ENCODE measurements around the gene CELF5. TPM values are rescaled to one million over a fixed set of nuclear protein-coding genes. Genes with fewer than 3 reads are reported as not detected.

Gene CELF5
- total RNA-seq, 1 experiment from 2014 or later, result 7.7 TPM

DNA sequence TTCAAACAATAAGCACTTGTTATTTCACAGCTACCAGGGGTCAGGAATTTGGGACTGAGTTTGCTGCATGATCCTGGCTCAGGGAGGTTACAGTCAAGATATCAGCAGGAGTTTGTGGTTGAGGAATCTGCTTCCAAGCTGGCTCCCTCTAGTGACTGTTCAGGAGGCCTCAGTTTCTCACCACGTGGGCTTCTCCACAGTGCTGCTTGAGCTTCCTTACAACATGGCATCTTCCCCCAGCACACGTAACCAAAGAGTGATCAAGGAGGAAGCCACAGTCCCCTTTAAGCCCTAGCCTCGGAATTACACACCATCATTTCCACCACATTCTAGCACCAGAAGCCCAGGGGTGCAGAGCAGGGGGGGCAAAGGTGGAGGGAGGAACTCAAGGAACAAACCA lies 28.8 kb downstream of the CELF5 start (continued):
- TF ChIP-seq, protein P1, sequence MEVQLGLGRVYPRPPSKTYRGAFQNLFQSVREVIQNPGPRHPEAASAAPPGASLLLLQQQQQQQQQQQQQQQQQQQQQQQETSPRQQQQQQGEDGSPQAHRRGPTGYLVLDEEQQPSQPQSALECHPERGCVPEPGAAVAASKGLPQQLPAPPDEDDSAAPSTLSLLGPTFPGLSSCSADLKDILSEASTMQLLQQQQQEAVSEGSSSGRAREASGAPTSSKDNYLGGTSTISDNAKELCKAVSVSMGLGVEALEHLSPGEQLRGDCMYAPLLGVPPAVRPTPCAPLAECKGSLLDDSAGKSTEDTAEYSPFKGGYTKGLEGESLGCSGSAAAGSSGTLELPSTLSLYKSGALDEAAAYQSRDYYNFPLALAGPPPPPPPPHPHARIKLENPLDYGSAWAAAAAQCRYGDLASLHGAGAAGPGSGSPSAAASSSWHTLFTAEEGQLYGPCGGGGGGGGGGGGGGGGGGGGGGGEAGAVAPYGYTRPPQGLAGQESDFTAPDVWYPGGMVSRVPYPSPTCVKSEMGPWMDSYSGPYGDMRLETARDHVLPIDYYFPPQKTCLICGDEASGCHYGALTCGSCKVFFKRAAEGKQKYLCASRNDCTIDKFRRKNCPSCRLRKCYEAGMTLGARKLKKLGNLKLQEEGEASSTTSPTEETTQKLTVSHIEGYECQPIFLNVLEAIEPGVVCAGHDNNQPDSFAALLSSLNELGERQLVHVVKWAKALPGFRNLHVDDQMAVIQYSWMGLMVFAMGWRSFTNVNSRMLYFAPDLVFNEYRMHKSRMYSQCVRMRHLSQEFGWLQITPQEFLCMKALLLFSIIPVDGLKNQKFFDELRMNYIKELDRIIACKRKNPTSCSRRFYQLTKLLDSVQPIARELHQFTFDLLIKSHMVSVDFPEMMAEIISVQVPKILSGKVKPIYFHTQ (CRISPR knock-in tag; IDR thresholded peaks at IDR 0.05), result no peak
- TF ChIP-seq SMAD4 (CRISPR knock-in tag; IDR thresholded peaks at IDR 0.05), result no peak
- TF ChIP-seq ATF3 (CRISPR knock-in tag; conservative IDR thresholded peaks at IDR 0.05), result no peak
- TF ChIP-seq CBFB (CRISPR knock-in tag; IDR thresholded peaks at IDR 0.05; ENCODE audit: low read depth), result no peak
- TF ChIP-seq ZMAT4 (CRISPR knock-in tag; IDR thresholded peaks at IDR 0.05), result no peak
- TF ChIP-seq, protein P2, sequence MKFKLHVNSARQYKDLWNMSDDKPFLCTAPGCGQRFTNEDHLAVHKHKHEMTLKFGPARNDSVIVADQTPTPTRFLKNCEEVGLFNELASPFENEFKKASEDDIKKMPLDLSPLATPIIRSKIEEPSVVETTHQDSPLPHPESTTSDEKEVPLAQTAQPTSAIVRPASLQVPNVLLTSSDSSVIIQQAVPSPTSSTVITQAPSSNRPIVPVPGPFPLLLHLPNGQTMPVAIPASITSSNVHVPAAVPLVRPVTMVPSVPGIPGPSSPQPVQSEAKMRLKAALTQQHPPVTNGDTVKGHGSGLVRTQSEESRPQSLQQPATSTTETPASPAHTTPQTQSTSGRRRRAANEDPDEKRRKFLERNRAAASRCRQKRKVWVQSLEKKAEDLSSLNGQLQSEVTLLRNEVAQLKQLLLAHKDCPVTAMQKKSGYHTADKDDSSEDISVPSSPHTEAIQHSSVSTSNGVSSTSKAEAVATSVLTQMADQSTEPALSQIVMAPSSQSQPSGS (CRISPR knock-in tag; IDR thresholded peaks at IDR 0.05; ENCODE audit: borderline replicate concordance, low read depth), result no peak
- no peak for TF ChIP-seq GRHL2 (CRISPR knock-in tag; IDR thresholded peaks at IDR 0.05; ENCODE audit: insufficient replicate concordance, severe bottlenecking)
- TF ChIP-seq ZNF416 (CRISPR knock-in tag; IDR thresholded peaks at IDR 0.05), result no peak
- TF ChIP-seq NR2C2 (CRISPR knock-in tag; IDR thresholded peaks at IDR 0.05), result no peak
- no peak for TF ChIP-seq KAT7 (CRISPR knock-in tag; IDR thresholded peaks at IDR 0.05; ENCODE audit: borderline replicate concordance)
- no peak for TF ChIP-seq ZNF232 (CRISPR knock-in tag; IDR thresholded peaks at IDR 0.05)
- TF ChIP-seq ZNF512 (CRISPR knock-in tag; IDR thresholded peaks at IDR 0.05; ENCODE audit: borderline replicate concordance), result no peak

- ATAC-seq, result no peak
- DNase-seq (ENCODE audit: low spot score), result no peak
- Mint-ChIP-seq H3K9me3 (peaks cover 28% of the 10 kb centered on the region), H3K4me3 (no peak overlapping the region), H3K27ac (no peak overlapping the region), H3K36me3 (peaks cover 15% of the 10 kb centered on the region), H3K27me3 (ENCODE audit: low read depth) (peaks cover 2% of the 10 kb centered on the region), H3K4me1 (no peaks in the 10 kb centered on the region; the same call in 1 of the 2 replicates)
- ChIA-PET CTCF (interaction anchor here (0.6 to 1.3 kb wide), 2 partner anchors 29 to 30 kb away, joined by 4 to 5 read pairs; partner anchors contain the start of gene CELF5), POLR2A (no interaction called here)
- TF ChIP-seq NR1H2 (CRISPR knock-in tag; IDR thresholded peaks at IDR 0.05) (no peak), ZNF281 (CRISPR knock-in tag; IDR thresholded peaks at IDR 0.05) (no peak), NR3C1 (CRISPR knock-in tag; conservative IDR thresholded peaks at IDR 0.05; ENCODE audit: low read depth) (no peak), GRHL2 (CRISPR knock-in tag; IDR thresholded peaks at IDR 0.05; ENCODE audit: insufficient replicate concordance, severe bottlenecking) (no peak), ZNF219 (CRISPR knock-in tag; IDR thresholded peaks at IDR 0.05; ENCODE audit: borderline replicate concordance) (no peak), CBFB (CRISPR knock-in tag; IDR thresholded peaks at IDR 0.05; ENCODE audit: low read depth) (no peak), CREM (CRISPR knock-in tag; IDR thresholded peaks at IDR 0.05) (no peak), FOXJ3 (CRISPR knock-in tag; IDR thresholded peaks at IDR 0.05; ENCODE audit: borderline replicate concordance) (no peak), CREB1 (CRISPR knock-in tag; IDR thresholded peaks at IDR 0.05) (no peak)
- TF ChIP-seq, protein P3, sequence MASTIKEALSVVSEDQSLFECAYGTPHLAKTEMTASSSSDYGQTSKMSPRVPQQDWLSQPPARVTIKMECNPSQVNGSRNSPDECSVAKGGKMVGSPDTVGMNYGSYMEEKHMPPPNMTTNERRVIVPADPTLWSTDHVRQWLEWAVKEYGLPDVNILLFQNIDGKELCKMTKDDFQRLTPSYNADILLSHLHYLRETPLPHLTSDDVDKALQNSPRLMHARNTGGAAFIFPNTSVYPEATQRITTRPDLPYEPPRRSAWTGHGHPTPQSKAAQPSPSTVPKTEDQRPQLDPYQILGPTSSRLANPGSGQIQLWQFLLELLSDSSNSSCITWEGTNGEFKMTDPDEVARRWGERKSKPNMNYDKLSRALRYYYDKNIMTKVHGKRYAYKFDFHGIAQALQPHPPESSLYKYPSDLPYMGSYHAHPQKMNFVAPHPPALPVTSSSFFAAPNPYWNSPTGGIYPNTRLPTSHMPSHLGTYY (CRISPR knock-in tag; IDR thresholded peaks at IDR 0.05), result no peak
- TF ChIP-seq, protein P4, sequence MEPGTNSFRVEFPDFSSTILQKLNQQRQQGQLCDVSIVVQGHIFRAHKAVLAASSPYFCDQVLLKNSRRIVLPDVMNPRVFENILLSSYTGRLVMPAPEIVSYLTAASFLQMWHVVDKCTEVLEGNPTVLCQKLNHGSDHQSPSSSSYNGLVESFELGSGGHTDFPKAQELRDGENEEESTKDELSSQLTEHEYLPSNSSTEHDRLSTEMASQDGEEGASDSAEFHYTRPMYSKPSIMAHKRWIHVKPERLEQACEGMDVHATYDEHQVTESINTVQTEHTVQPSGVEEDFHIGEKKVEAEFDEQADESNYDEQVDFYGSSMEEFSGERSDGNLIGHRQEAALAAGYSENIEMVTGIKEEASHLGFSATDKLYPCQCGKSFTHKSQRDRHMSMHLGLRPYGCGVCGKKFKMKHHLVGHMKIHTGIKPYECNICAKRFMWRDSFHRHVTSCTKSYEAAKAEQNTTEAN (CRISPR knock-in tag; IDR thresholded peaks at IDR 0.05), result no peak
- TF ChIP-seq, protein P5, sequence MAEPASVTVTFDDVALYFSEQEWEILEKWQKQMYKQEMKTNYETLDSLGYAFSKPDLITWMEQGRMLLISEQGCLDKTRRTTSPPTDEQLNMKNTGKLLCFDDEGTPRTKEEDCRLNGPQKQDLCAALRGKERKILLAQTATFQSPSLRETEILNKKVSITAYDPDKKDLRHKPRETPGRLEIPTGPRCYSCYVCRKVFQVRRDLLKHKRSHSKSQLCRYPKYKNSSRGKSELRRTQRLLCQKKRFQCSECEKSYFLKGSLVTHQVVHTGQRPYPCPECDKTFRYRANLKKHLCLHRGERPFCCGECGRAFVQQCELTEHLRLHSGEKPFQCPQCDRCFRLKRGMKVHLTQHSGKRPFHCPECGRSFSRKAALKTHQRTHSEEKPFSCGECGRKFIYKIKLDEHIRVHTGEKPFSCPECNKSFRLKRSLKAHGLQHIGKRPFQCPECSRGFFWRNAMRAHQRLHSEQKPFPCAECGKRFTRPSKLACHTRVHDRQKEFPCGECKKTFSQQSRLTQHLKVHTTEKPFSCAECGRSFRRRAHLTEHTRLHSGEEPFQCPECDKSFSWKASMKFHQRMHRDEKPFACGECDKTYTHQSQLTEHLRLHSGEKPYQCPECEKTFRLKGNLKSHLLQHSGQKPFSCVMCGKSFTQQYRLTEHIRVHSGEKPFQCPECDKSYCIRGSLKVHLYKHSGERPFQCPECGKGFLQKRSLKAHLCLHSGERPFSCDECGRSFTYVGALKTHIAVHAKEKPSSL (CRISPR knock-in tag; conservative IDR thresholded peaks at IDR 0.05), result no peak
Measured at GRCh38 chr19:3254520-3254919, 30.1 kb downstream of the CELF5 start.
